Thymus (tissue), 11 donors: ENCODE data around the gene PLCB1. TPM values are rescaled to one million over a fixed set of nuclear protein-coding genes. Genes with fewer than 3 reads are reported as not detected.

Experiments
- DNase-seq, 9 donors: peaks; one replicate each; pipeline ENCODE4 v3.0.0-alpha.2; 2013; ENCODE audit warnings: low spot score in 9 of 9, low read depth in 6 of 9, missing footprints in 1 of 9
- H3K27ac ChIP-seq, 2 donors: one replicate each; pipeline ENCODE4 v1.5.1; 2013; ENCODE audit warnings: control low read depth in 1 of 2, low read depth in 1 of 2, low read length in 1 of 2, mild to moderate bottlenecking in 1 of 2, moderate library complexity in 1 of 2
- H3K27me3 ChIP-seq, 2 donors: one replicate each; pipeline ENCODE4 v1.5.1; 2013; ENCODE audit warnings: low read length in 1 of 2; ENCODE audit not compliant: control insufficient read depth in 2 of 2, insufficient read depth in 1 of 2
- H3K36me3 ChIP-seq, 2 donors: one replicate each; pipeline ENCODE4 v1.5.1; 2013; ENCODE audit warnings: low read length in 1 of 2, mild to moderate bottlenecking in 1 of 2, moderate library complexity in 1 of 2; ENCODE audit not compliant: control insufficient read depth in 2 of 2, insufficient read depth in 2 of 2
- H3K4me1 ChIP-seq, 2 donors: one replicate each; pipeline ENCODE4 v1.5.1; 2013; ENCODE audit warnings: low read length in 2 of 2; ENCODE audit not compliant: control insufficient read depth in 2 of 2, insufficient read depth in 2 of 2
- H3K4me3 ChIP-seq, 2 donors: one replicate each; pipeline ENCODE4 v1.5.1; 2013; ENCODE audit warnings: low read length in 2 of 2, control low read depth in 1 of 2, mild to moderate bottlenecking in 1 of 2
- H3K9me3 ChIP-seq, 2 donors: one replicate each; pipeline ENCODE4 v1.5.1; 2013; ENCODE audit warnings: low read length in 1 of 2, mild to moderate bottlenecking in 1 of 2; ENCODE audit not compliant: control insufficient read depth in 2 of 2, insufficient read depth in 1 of 2
- WGBS: extraction: QIAGEN DNeasy Blood & Tissue Kit; methylation state at CpG from one replicate; pipeline ENCODE4 v1.1.7; 2013; 5-methylcytosine and 5-hydroxymethylcytosine counted together
- polyA plus RNA-seq: library from polyadenylated mRNA; stranded (reverse); fragments of 200-250 nt; gene quantifications from one replicate; pipeline ENCODE4 v1.2.3, GENCODE V29; 2013
- total RNA-seq: library from RNA; stranded (reverse); fragments of 120-200 nt; gene quantifications from one replicate; pipeline ENCODE4 v1.2.4, GENCODE V29; 2013
- donor health status: healthy.

PLCB1 gene
- total and polyA plus RNA-seq, 2 donors = 4.1 to 4.7 TPM

GRCh38 chr20:8917084-8917483 lies 785.0 kb downstream of the PLCB1 start:
- no peak overlapping the region for H3K27ac ChIP-seq

GRCh38 chr20:8918145-8918544 lies 786.1 kb downstream of the PLCB1 start:
- no peaks in the 10 kb centered on the region for H3K4me1 ChIP-seq
- H3K27me3 ChIP-seq = no peaks in the 10 kb centered on the region
- no peaks in the 10 kb centered on the region for H3K9me3 ChIP-seq
- WGBS = 97% methylated on average over 3 of the region's 3 CpGs
- H3K27ac ChIP-seq = no peak overlapping the region
- DNase-seq = no peak
- H3K4me3 ChIP-seq = no peak overlapping the region
- no peaks in the 10 kb centered on the region for H3K36me3 ChIP-seq

More at GRCh38 chr20:8917084-8917483, 785.0 kb downstream of the PLCB1 start:
- Histone ChIP-seq H3K4me1 (no peaks in the 10 kb centered on the region), H3K9me3 (no peaks in the 10 kb centered on the region), H3K36me3 (no peaks in the 10 kb centered on the region), H3K4me3 (no peak overlapping the region), H3K27me3 (no peaks in the 10 kb centered on the region)
- DNase-seq = no peak

GRCh38 chr20:8924539-8924938 lies 792.5 kb downstream of the PLCB1 start:
- no peak for DNase-seq

GRCh38 chr20:8930726-8931125 lies 798.7 kb downstream of the PLCB1 start:
- Histone ChIP-seq H3K36me3 (no peaks in the 10 kb centered on the region), H3K4me1 (no peaks in the 10 kb centered on the region), H3K9me3 (no peaks in the 10 kb centered on the region), H3K27ac (no peak overlapping the region), H3K27me3 (no peaks in the 10 kb centered on the region), H3K4me3 (no peak overlapping the region)
- no peak for DNase-seq
- WGBS = 95% methylated on average over 2 of the region's 2 CpGs

More at GRCh38 chr20:8924539-8924938, 792.5 kb downstream of the PLCB1 start:
- no peaks in the 10 kb centered on the region for H3K9me3 ChIP-seq
- no peak overlapping the region for H3K4me3 ChIP-seq
- H3K27ac ChIP-seq = no peak overlapping the region
- no peaks in the 10 kb centered on the region for H3K27me3 ChIP-seq
- WGBS = 93% methylated on average over 2 of the region's 2 CpGs
- no peaks in the 10 kb centered on the region for H3K4me1 ChIP-seq
- no peaks in the 10 kb centered on the region for H3K36me3 ChIP-seq

- DNase-seq = peak in 1 of 9 donors; percentile 7
- Histone ChIP-seq H3K27ac (no peak overlapping the region), H3K9me3 (no peaks in the 10 kb centered on the region), H3K27me3 (no peaks in the 10 kb centered on the region), H3K4me3 (no peak overlapping the region), H3K36me3 (no peaks in the 10 kb centered on the region), H3K4me1 (no peaks in the 10 kb centered on the region)
- WGBS = 72% methylated on average over 3 of the region's 3 CpGs
Observed at GRCh38 chr20:8932192-8933165, 800.4 kb downstream of the PLCB1 start.

GRCh38 chr20:8933381-8933807 lies 801.3 kb downstream of the PLCB1 start:
- Histone ChIP-seq H3K27me3 (no peaks in the 10 kb centered on the region), H3K36me3 (no peaks in the 10 kb centered on the region), H3K27ac (no peak overlapping the region), H3K4me1 (no peaks in the 10 kb centered on the region), H3K9me3 (no peaks in the 10 kb centered on the region), H3K4me3 (no peak overlapping the region)
- WGBS = 85% methylated on average over 1 of the region's 1 CpG
- no peak for DNase-seq

- Histone ChIP-seq H3K36me3 (no peaks in the 10 kb centered on the region), H3K4me1 (no peaks in the 10 kb centered on the region), H3K9me3 (no peaks in the 10 kb centered on the region), H3K27me3 (no peaks in the 10 kb centered on the region), H3K4me3 (no peak overlapping the region), H3K27ac (no peak overlapping the region)
- no peak for DNase-seq
- WGBS = 94% methylated on average over 4 of the region's 4 CpGs
Observed at GRCh38 chr20:8934362-8934761, 802.3 kb downstream of the PLCB1 start.

Other genes with a start within 250 kb of the PLCB1 start
- gene HAO1, start 191.8 kb upstream of the PLCB1 start, total RNA-seq = 0.05 TPM
- 0.02 TPM for gene HAO1, start 191.8 kb upstream of the PLCB1 start, polyA plus RNA-seq
- 12.8 TPM for gene TMX4, start 112.5 kb upstream of the PLCB1 start, total RNA-seq
- gene TMX4, start 112.5 kb upstream of the PLCB1 start, polyA plus RNA-seq = 10.5 TPM